ENCODE measurements around the gene SPTBN2.

Gene SPTBN2

GRCh38 chr11:66713746-66714480 lies 15.1 kb downstream of the SPTBN2 start:
- no peak overlapping the region for H2BK5ac ChIP-seq (ENCODE audit: low read depth, low read length, poor library complexity, severe bottlenecking)
- no peak overlapping the region for H3K4ac ChIP-seq (ENCODE audit: low read depth in 1 of 2, low read length in 2 of 2)
- no peak overlapping the region for H2BK15ac ChIP-seq (ENCODE audit: low read depth, poor library complexity, severe bottlenecking)
- H3K23ac ChIP-seq (ENCODE audit: low read length in 2 of 2) = no peak overlapping the region
- peaks cover 4% of the 10 kb centered on the region for H3K4me1 ChIP-seq (ENCODE audit: control insufficient read depth, insufficient read depth, low read depth, low read length)
- no peak overlapping the region for H3K4me3 ChIP-seq (ENCODE audit: insufficient read depth in 1 of 2, low read depth in 1 of 2, low read length in 2 of 2)
- H3K36me3 ChIP-seq (ENCODE audit: control insufficient read depth in 1 of 2, insufficient read depth in 2 of 2, low read depth in 1 of 2, low read length in 2 of 2) = peaks cover 0 to 82% of the 10 kb centered on the region in 2 experiments
- no peak overlapping the region for H3K4me2 ChIP-seq (ENCODE audit: low read length, poor library complexity, severe bottlenecking)
- H3K79me1 ChIP-seq (replicated peaks; ENCODE audit: low read length, poor library complexity, severe bottlenecking) = peaks cover 32% of the 10 kb centered on the region
- H4K8ac ChIP-seq (ENCODE audit: low read length) = no peak overlapping the region
- no peak overlapping the region for H3K9ac ChIP-seq (ENCODE audit: low read length)
- 79% methylated on average over 12 of the region's 12 CpGs for WGBS
- no peak for DNase-seq
- no peak overlapping the region for H3K27ac ChIP-seq (ENCODE audit: low read length, poor library complexity, severe bottlenecking)
- H4K91ac ChIP-seq (ENCODE audit: low read length) = no peak overlapping the region
- no peak overlapping the region for H3K18ac ChIP-seq (ENCODE audit: low read depth in 1 of 2, low read length in 2 of 2)
- H3K9me3 ChIP-seq (ENCODE audit: control insufficient read depth, low read length) = no peaks in the 10 kb centered on the region
- no peak overlapping the region for H3K14ac ChIP-seq (ENCODE audit: low read length in 2 of 2)
- no peak overlapping the region for H2BK120ac ChIP-seq (ENCODE audit: low read depth, low read length)
- no peak overlapping the region for H2AFZ ChIP-seq (ENCODE audit: low read depth, low read length)
- peaks cover 0 to 56% of the 10 kb centered on the region in 2 experiments for H3K27me3 ChIP-seq (ENCODE audit: control insufficient read depth in 1 of 2, insufficient read depth in 1 of 2, low read length in 2 of 2)
- H2AK5ac ChIP-seq (ENCODE audit: low read length, severe bottlenecking) = no peak overlapping the region
- H2BK12ac ChIP-seq (ENCODE audit: low read length in 2 of 2) = no peak overlapping the region

- Histone ChIP-seq H3K9me3 (ENCODE audit: control insufficient read depth, low read length) (no peaks in the 10 kb centered on the region), H3K27me3 (ENCODE audit: control insufficient read depth in 1 of 2, insufficient read depth in 1 of 2, low read length in 2 of 2) (peaks cover 0 to 35% of the 10 kb centered on the region in 2 experiments), H3K4me2 (ENCODE audit: low read length, poor library complexity, severe bottlenecking) (no peak overlapping the region), H3K4ac (ENCODE audit: low read depth in 1 of 2, low read length in 2 of 2) (no peak overlapping the region), H3K23ac (ENCODE audit: low read length in 2 of 2) (no peak overlapping the region), H2AFZ (ENCODE audit: low read depth, low read length) (no peak overlapping the region), H2BK5ac (ENCODE audit: low read depth, low read length, poor library complexity, severe bottlenecking) (no peak overlapping the region), H3K9ac (ENCODE audit: low read length) (no peak overlapping the region), H2BK120ac (ENCODE audit: low read depth, low read length) (no peak overlapping the region), H4K8ac (ENCODE audit: low read length) (no peak overlapping the region), H2BK12ac (ENCODE audit: low read length in 2 of 2) (no peak overlapping the region), H2BK15ac (ENCODE audit: low read depth, poor library complexity, severe bottlenecking) (no peak overlapping the region), H3K36me3 (ENCODE audit: control insufficient read depth in 1 of 2, insufficient read depth in 2 of 2, low read depth in 1 of 2, low read length in 2 of 2) (peaks cover 0 to 85% of the 10 kb centered on the region in 2 experiments), H3K18ac (ENCODE audit: low read depth in 1 of 2, low read length in 2 of 2) (no peak overlapping the region), H3K4me3 (ENCODE audit: insufficient read depth in 1 of 2, low read depth in 1 of 2, low read length in 2 of 2) (no peak overlapping the region), H3K79me1 (replicated peaks; ENCODE audit: low read length, poor library complexity, severe bottlenecking) (peaks cover 25% of the 10 kb centered on the region), H2AK5ac (ENCODE audit: low read length, severe bottlenecking) (no peak overlapping the region), H3K4me1 (ENCODE audit: control insufficient read depth, insufficient read depth, low read depth, low read length) (peaks cover 4% of the 10 kb centered on the region), H3K27ac (ENCODE audit: low read length, poor library complexity, severe bottlenecking) (no peak overlapping the region), H3K14ac (ENCODE audit: low read length in 2 of 2) (no peak overlapping the region), H4K91ac (ENCODE audit: low read length) (no peak overlapping the region)
- 92% methylated on average over 14 of the region's 15 CpGs for WGBS
- DNase-seq = no peak
Measured at GRCh38 chr11:66710384-66710930, 18.6 kb downstream of the SPTBN2 start.

- no peak for DNase-seq
- no peak overlapping the region for H4K91ac ChIP-seq (ENCODE audit: low read length)
- peaks cover 27% of the 10 kb centered on the region for H3K79me1 ChIP-seq (replicated peaks; ENCODE audit: low read length, poor library complexity, severe bottlenecking)
- peaks cover 6% of the 10 kb centered on the region for H3K4me1 ChIP-seq (ENCODE audit: control insufficient read depth, insufficient read depth, low read depth, low read length)
- H3K14ac ChIP-seq (ENCODE audit: low read length in 2 of 2) = no peak overlapping the region
- H2AK5ac ChIP-seq (ENCODE audit: low read length, severe bottlenecking) = no peak overlapping the region
- no peak overlapping the region for H3K4me3 ChIP-seq (ENCODE audit: insufficient read depth in 1 of 2, low read depth in 1 of 2, low read length in 2 of 2)
- no peak overlapping the region for H3K9ac ChIP-seq (ENCODE audit: low read length)
- no peak overlapping the region for H3K4ac ChIP-seq (ENCODE audit: low read depth in 1 of 2, low read length in 2 of 2)
- H2BK120ac ChIP-seq (ENCODE audit: low read depth, low read length) = no peak overlapping the region
- H3K23ac ChIP-seq (ENCODE audit: low read length in 2 of 2) = no peak overlapping the region
- peaks cover 0 to 19% of the 10 kb centered on the region in 2 experiments for H3K27me3 ChIP-seq (ENCODE audit: control insufficient read depth in 1 of 2, insufficient read depth in 1 of 2, low read length in 2 of 2)
- no peak overlapping the region for H2BK5ac ChIP-seq (ENCODE audit: low read depth, low read length, poor library complexity, severe bottlenecking)
- no peak overlapping the region for H3K18ac ChIP-seq (ENCODE audit: low read depth in 1 of 2, low read length in 2 of 2)
- H4K8ac ChIP-seq (ENCODE audit: low read length) = no peak overlapping the region
- H2AFZ ChIP-seq (ENCODE audit: low read depth, low read length) = no peak overlapping the region
- no peaks in the 10 kb centered on the region for H3K9me3 ChIP-seq (ENCODE audit: control insufficient read depth, low read length)
- H3K27ac ChIP-seq (ENCODE audit: low read length, poor library complexity, severe bottlenecking) = no peak overlapping the region
- H3K4me2 ChIP-seq (ENCODE audit: low read length, poor library complexity, severe bottlenecking) = no peak overlapping the region
- H3K36me3 ChIP-seq (ENCODE audit: control insufficient read depth in 1 of 2, insufficient read depth in 2 of 2, low read depth in 1 of 2, low read length in 2 of 2) = peaks cover 0 to 83% of the 10 kb centered on the region in 2 experiments
- H2BK12ac ChIP-seq (ENCODE audit: low read length in 2 of 2) = no peak overlapping the region
- H2BK15ac ChIP-seq (ENCODE audit: low read depth, poor library complexity, severe bottlenecking) = no peak overlapping the region
- whole genome bisulfite sequencing = 92% methylated on average over 13 of the region's 14 CpGs
Measured at GRCh38 chr11:66708701-66709100, 20.3 kb downstream of the SPTBN2 start.

GRCh38 chr11:66708094-66708493 lies 20.9 kb downstream of the SPTBN2 start:
- H3K4me1 ChIP-seq (ENCODE audit: control insufficient read depth, insufficient read depth, low read depth, low read length) = peaks cover 6% of the 10 kb centered on the region
- no peak overlapping the region for H2AK5ac ChIP-seq (ENCODE audit: low read length, severe bottlenecking)
- H3K27me3 ChIP-seq (ENCODE audit: control insufficient read depth in 1 of 2, insufficient read depth in 1 of 2, low read length in 2 of 2) = peaks cover 0 to 13% of the 10 kb centered on the region in 2 experiments
- H3K23ac ChIP-seq (ENCODE audit: low read length in 2 of 2) = no peak overlapping the region
- no peak overlapping the region for H2BK120ac ChIP-seq (ENCODE audit: low read depth, low read length)
- H2BK12ac ChIP-seq (ENCODE audit: low read length in 2 of 2) = no peak overlapping the region
- WGBS = 90% methylated on average over 20 of the region's 20 CpGs
- H3K79me1 ChIP-seq (replicated peaks; ENCODE audit: low read length, poor library complexity, severe bottlenecking) = peaks cover 27% of the 10 kb centered on the region
- no peak overlapping the region for H3K9ac ChIP-seq (ENCODE audit: low read length)
- no peak overlapping the region for H3K4ac ChIP-seq (ENCODE audit: low read depth in 1 of 2, low read length in 2 of 2)
- H3K4me3 ChIP-seq (ENCODE audit: insufficient read depth in 1 of 2, low read depth in 1 of 2, low read length in 2 of 2) = no peak overlapping the region
- no peak overlapping the region for H4K91ac ChIP-seq (ENCODE audit: low read length)
- no peak overlapping the region for H3K27ac ChIP-seq (ENCODE audit: low read length, poor library complexity, severe bottlenecking)
- H2AFZ ChIP-seq (ENCODE audit: low read depth, low read length) = no peak overlapping the region
- no peak overlapping the region for H4K8ac ChIP-seq (ENCODE audit: low read length)
- H3K14ac ChIP-seq (ENCODE audit: low read length in 2 of 2) = no peak overlapping the region
- H3K36me3 ChIP-seq (ENCODE audit: control insufficient read depth in 1 of 2, insufficient read depth in 2 of 2, low read depth in 1 of 2, low read length in 2 of 2) = peaks cover 0 to 77% of the 10 kb centered on the region in 2 experiments
- no peak overlapping the region for H2BK5ac ChIP-seq (ENCODE audit: low read depth, low read length, poor library complexity, severe bottlenecking)
- no peaks in the 10 kb centered on the region for H3K9me3 ChIP-seq (ENCODE audit: control insufficient read depth, low read length)
- no peak for DNase-seq
- no peak overlapping the region for H3K4me2 ChIP-seq (ENCODE audit: low read length, poor library complexity, severe bottlenecking)
- H2BK15ac ChIP-seq (ENCODE audit: low read depth, poor library complexity, severe bottlenecking) = no peak overlapping the region
- no peak overlapping the region for H3K18ac ChIP-seq (ENCODE audit: low read depth in 1 of 2, low read length in 2 of 2)
